ENCODE results near the gene FHIP1B.

- TF ChIP-seq POLR2A (IDR thresholded peaks at IDR 0.05) (no peak), CTCF (IDR thresholded peaks at IDR 0.05) (no peak)
Observed at GRCh38 chr11:6240781-6241180, 6.3 kb upstream of the FHIP1B start.
